Activated CD4-positive, alpha-beta T cell treated with anti-CD3 and anti-CD28 coated beads for 4 hours (primary cell): ENCODE data around the gene C3orf70.
"Not testable (repeated sequence)": the region's sequence is repeated elsewhere in the genome, so short reads cannot be mapped to it uniquely, and the experiment has no call there.

ENCODE experiments used
- DNase-seq, 2 donors: peaks; one replicate each; pipeline ENCODE4 v3.0.0-alpha.2; 2020

C3orf70 gene

GRCh38 chr3:185150561-185150960, 2.3 kb downstream of the C3orf70 start:
- no peak for DNase-seq

- no peak for DNase-seq
Observed at GRCh38 chr3:185149591-185149990, 3.3 kb downstream of the C3orf70 start.

- DNase-seq: no peak
Observed at GRCh38 chr3:185145511-185145910, 7.3 kb downstream of the C3orf70 start.

GRCh38 chr3:185144784-185145183, 8.1 kb downstream of the C3orf70 start:
- DNase-seq: no peak

GRCh38 chr3:185137821-185138220, 15.0 kb downstream of the C3orf70 start:
- DNase-seq: no peak

GRCh38 chr3:185134509-185134908, 18.4 kb downstream of the C3orf70 start:
- no peak for DNase-seq

GRCh38 chr3:185131602-185132256, 21.1 kb downstream of the C3orf70 start:
- no peak for DNase-seq

GRCh38 chr3:185129083-185129482, 23.8 kb downstream of the C3orf70 start:
- DNase-seq: no peak

GRCh38 chr3:185126201-185126600, 26.7 kb downstream of the C3orf70 start:
- no peak for DNase-seq

GRCh38 chr3:185120126-185120525, 32.7 kb downstream of the C3orf70 start:
- no peak for DNase-seq

- DNase-seq: no peak
Observed at GRCh38 chr3:185115371-185115770, 37.5 kb downstream of the C3orf70 start.

GRCh38 chr3:185114756-185115155, 38.1 kb downstream of the C3orf70 start:
- no peak for DNase-seq

GRCh38 chr3:185112186-185112585, 40.7 kb downstream of the C3orf70 start:
- DNase-seq: no peak

GRCh38 chr3:185109012-185109411, 43.8 kb downstream of the C3orf70 start:
- not testable (repeated sequence) for DNase-seq

- not testable (repeated sequence) for DNase-seq
Observed at GRCh38 chr3:185106256-185106890, 46.5 kb downstream of the C3orf70 start.

- no peak for DNase-seq
Observed at GRCh38 chr3:185103359-185104127, 49.3 kb downstream of the C3orf70 start.

- DNase-seq: no peak
Observed at GRCh38 chr3:185094697-185095096, 58.2 kb downstream of the C3orf70 start.

GRCh38 chr3:185093116-185093515, 59.7 kb downstream of the C3orf70 start:
- no peak for DNase-seq

- DNase-seq: no peak
Observed at GRCh38 chr3:185090811-185091210, 62.0 kb downstream of the C3orf70 start.

- DNase-seq: no peak
Observed at GRCh38 chr3:185089751-185090150, 63.1 kb downstream of the C3orf70 start.

GRCh38 chr3:185089343-185089742, 63.5 kb downstream of the C3orf70 start:
- DNase-seq: no peak

- no peak for DNase-seq
Observed at GRCh38 chr3:185087419-185087818, 65.4 kb downstream of the C3orf70 start.

- DNase-seq: no peak
Observed at GRCh38 chr3:185084901-185085300, 68.0 kb downstream of the C3orf70 start.

GRCh38 chr3:185084402-185084801, 68.5 kb downstream of the C3orf70 start:
- DNase-seq: no peak
